Endothelial cell of umbilical vein (primary cell): ENCODE data around the gene PHOSPHO1. TPM values are rescaled to one million over a fixed set of nuclear protein-coding genes. Genes with fewer than 3 reads are reported as not detected.

Experiments used
- BruUV-seq: library from RNA; stranded (reverse); fragments of 400-500 nt; replicated peaks from 2 replicates; lab custom pipeline; 2021; lab: Mats Ljungman, UMichigan
- CTCF ChIA-PET: fragments of 300-600, 350-600 bp; sonication (Branson Sonifier 250); formaldehyde crosslinking; loops from one replicate; lab custom pipeline; 2021; ENCODE audit warnings: antibody characterized with exemption, inconsistent platforms; lab: Charles Lee
- POLR2A ChIA-PET: fragments of 300-600, 350-600 bp; sonication (Branson Sonifier 250); formaldehyde crosslinking; loops from one replicate; lab custom pipeline; 2021; ENCODE audit warnings: antibody characterized with exemption, inconsistent platforms; lab: Charles Lee
- DNase-seq: peaks from one replicate; pipeline ENCODE4 v3.0.0-alpha.2; 2011; ENCODE audit warnings: low read depth, low spot score
- FAIRE-seq: peaks from 2 replicates; lab custom pipeline; 2011; peaks lifted over from hg19 to GRCh38; lab: Jason Lieb, UNC
- H2AFZ ChIP-seq: 2 replicates; pipeline ENCODE4 v1.6.0; 2012; ENCODE audit warnings: low read depth, low read length, control low read depth, inconsistent platforms
- H3K27ac ChIP-seq: 2 replicates; pipeline ENCODE4 v1.5.1; 2011; ENCODE audit warnings: low read depth, mild to moderate bottlenecking, control low read depth, low read length, moderate library complexity; ENCODE audit not compliant: insufficient read depth
- H3K27me3 ChIP-seq, 2 experiments: 2 replicates each; pipeline versions ENCODE4 v1.6.0 to v1.6.1; 2011; ENCODE audit warnings: low read length in 2 of 2, mixed read lengths in 1 of 2; ENCODE audit not compliant: control insufficient read depth in 2 of 2, insufficient read depth in 2 of 2
- H3K36me3 ChIP-seq, 2 experiments: 2 replicates in 1 of 2; 3 replicates in 1 of 2; pipeline ENCODE4 v1.5.1; 2011; ENCODE audit warnings: low read length in 2 of 2, mild to moderate bottlenecking in 1 of 2, moderate library complexity in 1 of 2; ENCODE audit not compliant: control insufficient read depth in 2 of 2, insufficient read depth in 2 of 2; ENCODE audit errors: extremely low read depth in 1 of 2
- H3K4me1 ChIP-seq: 3 replicates; pipeline ENCODE4 v1.5.1; 2011; ENCODE audit warnings: mild to moderate bottlenecking, low read length; ENCODE audit not compliant: control insufficient read depth, insufficient read depth; ENCODE audit errors: extremely low read depth
- H3K4me2 ChIP-seq: 2 replicates; pipeline ENCODE4 v1.6.1; 2011; ENCODE audit warnings: low read length, control low read depth, mixed read lengths; ENCODE audit not compliant: insufficient read depth
- H3K4me3 ChIP-seq, 3 experiments: fragments of 200-600 bp in 1 of 3; sonication (generic), shearing (Covaris generic) in 1 of 3; replicated peaks in 1 of 3; 2 replicates each; pipeline ENCODE4 v1.5.1; 2011 to 2016; ENCODE audit warnings: control low read depth in 3 of 3, low read length in 3 of 3, mild to moderate bottlenecking in 2 of 3, inconsistent platforms in 1 of 3, low read depth in 1 of 3, moderate library complexity in 1 of 3; ENCODE audit not compliant: insufficient read depth in 1 of 3
- H3K79me2 ChIP-seq: 2 replicates; pipeline ENCODE4 v1.6.0; 2012; ENCODE audit warnings: low read length, inconsistent platforms; ENCODE audit not compliant: control insufficient read depth, insufficient read depth
- H3K9ac ChIP-seq: replicated peaks from 2 replicates; pipeline ENCODE3; 2011; ENCODE audit warnings: low read length, control low read depth; ENCODE audit not compliant: insufficient read depth; ENCODE audit errors: extremely low read depth
- H3K9me1 ChIP-seq: replicated peaks from 3 replicates; pipeline ENCODE4 v1.6.0; 2011; ENCODE audit warnings: mild to moderate bottlenecking, low read length; ENCODE audit not compliant: control insufficient read depth, insufficient read depth; ENCODE audit errors: extremely low read depth
- H3K9me3 ChIP-seq: replicated peaks from 2 replicates; pipeline ENCODE4 v1.5.1; 2012; ENCODE audit warnings: low read length, inconsistent platforms; ENCODE audit not compliant: control insufficient read depth, insufficient read depth
- H4K20me1 ChIP-seq: replicated peaks from 2 replicates; pipeline ENCODE3; 2011; ENCODE audit warnings: mild to moderate bottlenecking, low read length; ENCODE audit not compliant: control insufficient read depth, insufficient read depth; ENCODE audit errors: extremely low read depth
- CTCF ChIP-seq, 2 donors: IDR thresholded peaks; 1 replicate in 1 of 2; 2 replicates in 1 of 2; pipeline ENCODE4 v1.5.1; 2011; ENCODE audit warnings: low read length in 2 of 2, mild to moderate bottlenecking in 2 of 2, moderate library complexity in 2 of 2, control low read depth in 1 of 2, inconsistent platforms in 1 of 2, low read depth in 1 of 2; ENCODE audit not compliant: insufficient read depth in 1 of 2; ENCODE audit errors: extremely low read depth in 1 of 2
- EZH2 ChIP-seq: IDR thresholded peaks from 2 replicates; pipeline ENCODE4 v1.6.1; 2012; ENCODE audit warnings: borderline replicate concordance, low read depth, mild to moderate bottlenecking, moderate library complexity, low read length, inconsistent platforms; ENCODE audit not compliant: severe bottlenecking
- GATA2 ChIP-seq: IDR thresholded peaks from 2 replicates; pipeline ENCODE4 v1.7.0; 2011; ENCODE audit warnings: low read depth, mild to moderate bottlenecking, moderate library complexity, mixed read lengths, low read length; ENCODE audit not compliant: insufficient read length, insufficient read depth
- JUN ChIP-seq: IDR thresholded peaks from 2 replicates; pipeline ENCODE4 v1.6.1; 2011; ENCODE audit warnings: borderline replicate concordance, low read depth; ENCODE audit not compliant: insufficient read length, insufficient read depth
- MAX ChIP-seq: IDR thresholded peaks from 2 replicates; pipeline ENCODE4 v1.6.1; 2011; ENCODE audit not compliant: insufficient read depth, insufficient read length
- MYC ChIP-seq: IDR thresholded peaks from one replicate; pipeline ENCODE4 v1.6.1; 2011; ENCODE audit warnings: mild to moderate bottlenecking, low read depth, low read length
- POLR2A ChIP-seq: IDR thresholded peaks from 2 replicates; pipeline ENCODE4 v1.6.1; 2012; ENCODE audit warnings: low read depth, mild to moderate bottlenecking, control low read depth, low read length
- POLR2AphosphoS5 ChIP-seq: IDR thresholded peaks from 2 replicates; pipeline ENCODE4 v1.6.1; 2012; ENCODE audit warnings: low read depth, mild to moderate bottlenecking, control low read depth, low read length, moderate library complexity; ENCODE audit not compliant: insufficient read depth
- dilution Hi-C: fragments of 300-500 bp; cut with MboI; formaldehyde crosslinking; loops from one replicate; pipeline ENCODE4 v1.15.0; 2019; ENCODE audit warnings: low sequenced_read_pairs; ENCODE audit not compliant: extremely low pct_ligation_motif_present
- intact Hi-C: fragments of 100-400 bp; cut with micrococcal nuclease; formaldehyde crosslinking; loops from one replicate; pipeline ENCODE4 v1.10.0; 2022
- polyA plus RNA-seq, 4 experiments: library from polyadenylated mRNA; depleted of rRNA in 3 of 4; stranded (reverse) in 3 of 4; unstranded in 1 of 4; fragments of >200 nt; gene quantifications; 2 replicates each; pipeline versions ENCODE4 v1.2.1 to v1.2.3, GENCODE V29; 2011 to 2012; ENCODE audit warnings: missing spikeins in 1 of 4
- total RNA-seq: library from RNA; stranded (reverse); gene quantifications from 2 replicates; pipeline ENCODE4 v1.2.3, GENCODE V29; 2021

Gene PHOSPHO1
- total and polyA plus RNA-seq, 2 donors (not counting 3 experiments of a cell fraction or from before 2014, with no cell fraction given): 0.23 TPM; not detected in 1

DNA sequence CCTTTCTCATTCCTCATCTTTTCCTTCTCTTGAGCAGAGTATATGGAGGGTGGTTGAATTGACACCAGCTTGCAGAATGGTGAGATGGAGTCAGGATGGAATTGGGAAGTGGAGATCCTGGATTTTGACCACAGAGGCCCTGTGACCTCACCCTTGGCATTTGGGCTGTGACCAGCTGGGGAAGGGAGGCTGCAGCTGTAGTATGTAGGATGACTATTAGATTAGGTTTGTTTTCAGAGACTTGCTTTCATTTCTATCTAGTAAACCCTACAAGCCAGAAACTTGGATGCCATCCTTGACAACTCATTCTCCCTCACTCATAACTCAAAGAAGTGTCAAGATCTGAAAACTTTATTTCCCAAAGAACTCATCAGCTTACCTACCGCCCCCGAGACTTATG lies 26.1 kb downstream of the PHOSPHO1 start:
- H4K20me1 ChIP-seq: no peaks in the 10 kb centered on the region
- dilution Hi-C loops: no loop called here
- TF ChIP-seq POLR2AphosphoS5 (no peak), POLR2A (no peak), MYC (no peak), CTCF (IDR thresholded peaks at IDR 0.05; ENCODE audit: extremely low read depth in 1 of 2, insufficient read depth in 1 of 2, low read depth in 1 of 2, low read length in 2 of 2) (no peak), MAX (no peak), JUN (no peak), EZH2 (no peak), GATA2 (no peak)
- intact Hi-C loops: no loop called here
- FAIRE-seq (no peak), DNase-seq (no peak)
- H3K9me1 ChIP-seq: no peaks in the 10 kb centered on the region
- H3K9me3 ChIP-seq: no peaks in the 10 kb centered on the region
- H3K27me3 ChIP-seq: no peaks in the 10 kb centered on the region
- ChIA-PET CTCF (interaction anchor here (1.3 to 15.9 kb wide), 2 partner anchors 9 to 23 kb away, joined by 3 to 212 read pairs; partner anchors contain the start of gene PHOSPHO1), POLR2A (no interaction called here)
- H3K4me3 ChIP-seq: no peak overlapping the region
- no peaks in the 10 kb centered on the region for H3K79me2 ChIP-seq
- H3K4me2 ChIP-seq: no peak overlapping the region
- no peak overlapping the region for H2AFZ ChIP-seq
- H3K9ac ChIP-seq: no peak overlapping the region
- H3K36me3 ChIP-seq: no peaks in the 10 kb centered on the region
- no peak overlapping the region for H3K27ac ChIP-seq
- no TSS peak for BruUV-seq
- peaks cover 43% of the 10 kb centered on the region for H3K4me1 ChIP-seq
